Activated naive CD8-positive, alpha-beta T cell treated with anti-CD3 and anti-CD28 coated beads, Interleukin-2, amount 10 ng/mL, durations not matched to agents 7 days and 5 days (primary cell): ENCODE results near the gene ALCAM. TPM values are rescaled to one million over a fixed set of nuclear protein-coding genes. Genes with fewer than 3 reads are reported as not detected.
A peak's percentile ranks its signal among the peaks of the same experiment; 100 is the strongest.

Source experiments
- ATAC-seq: fragments of 150-1000 bp; cut with Tn5 transposase; one replicate; pipeline ENCODE4 v1.10.0; 2021; ENCODE audit warnings: low read depth, moderate library complexity
- POLR2A ChIA-PET: fragments of 350-600 bp; sonication (Branson Sonifier 250); formaldehyde crosslinking; loops from one replicate; lab custom pipeline; 2021; ENCODE audit warnings: antibody characterized with exemption; lab: Charles Lee
- DNase-seq: peaks from one replicate; pipeline ENCODE4 v3.0.0; 2021
- H3K27ac Mint-ChIP-seq: one replicate; pipeline ENCODE4 v1.8.0; 2022; ENCODE audit warnings: mild to moderate bottlenecking, mixed read lengths
- H3K27me3 Mint-ChIP-seq: one replicate; pipeline ENCODE4 v1.8.0; 2022; ENCODE audit warnings: mild to moderate bottlenecking, moderate library complexity, mixed read lengths
- H3K36me3 Mint-ChIP-seq: one replicate; pipeline ENCODE4 v1.8.0; 2021; ENCODE audit warnings: mild to moderate bottlenecking, mixed read lengths
- H3K4me1 Mint-ChIP-seq: one replicate; pipeline ENCODE4 v1.8.0; 2021; ENCODE audit warnings: mixed read lengths
- H3K4me3 Mint-ChIP-seq: one replicate; pipeline ENCODE4 v1.8.0; 2022; ENCODE audit warnings: mild to moderate bottlenecking, moderate library complexity, mixed read lengths
- H3K9me3 Mint-ChIP-seq: one replicate; pipeline ENCODE4 v1.8.0; 2021; ENCODE audit warnings: mixed read lengths
- total RNA-seq, 2 experiments: library from RNA; stranded (reverse); gene quantifications; one replicate each; pipeline ENCODE4 v1.2.3, GENCODE V29; 2021

Gene ALCAM
- total RNA-seq, 2 experiments from 2014 or later: 8.1 to 8.2 TPM

- Mint-ChIP-seq H3K9me3 (no peaks in the 10 kb centered on the region), H3K4me1 (no peaks in the 10 kb centered on the region), H3K27me3 (peaks cover 4% of the 10 kb centered on the region), H3K4me3 (no peak overlapping the region), H3K27ac (no peak overlapping the region), H3K36me3 (no peaks in the 10 kb centered on the region)
- DNase-seq (no peak), ATAC-seq (no peak)
- POLR2A ChIA-PET: no interaction called here
These were observed 144.3 kb downstream of the ALCAM start for GRCh38 chr3:105511031-105511430.

- no peak for DNase-seq
- Mint-ChIP-seq H3K27ac (no peak overlapping the region), H3K27me3 (peaks cover 4% of the 10 kb centered on the region), H3K36me3 (no peaks in the 10 kb centered on the region), H3K9me3 (no peaks in the 10 kb centered on the region), H3K4me1 (no peaks in the 10 kb centered on the region), H3K4me3 (no peak overlapping the region)
- POLR2A ChIA-PET: no interaction called here
- ATAC-seq: no peak
These were observed 145.4 kb downstream of the ALCAM start for GRCh38 chr3:105512061-105512460.

GRCh38 chr3:105513042-105513441 is 146.3 kb downstream of the ALCAM start:
- POLR2A ChIA-PET: no interaction called here
- ATAC-seq (no peak), DNase-seq (no peak)
- Mint-ChIP-seq H3K36me3 (no peaks in the 10 kb centered on the region), H3K27me3 (peaks cover 4% of the 10 kb centered on the region), H3K4me3 (no peak overlapping the region), H3K27ac (no peak overlapping the region), H3K9me3 (no peaks in the 10 kb centered on the region), H3K4me1 (no peaks in the 10 kb centered on the region)

DNA sequence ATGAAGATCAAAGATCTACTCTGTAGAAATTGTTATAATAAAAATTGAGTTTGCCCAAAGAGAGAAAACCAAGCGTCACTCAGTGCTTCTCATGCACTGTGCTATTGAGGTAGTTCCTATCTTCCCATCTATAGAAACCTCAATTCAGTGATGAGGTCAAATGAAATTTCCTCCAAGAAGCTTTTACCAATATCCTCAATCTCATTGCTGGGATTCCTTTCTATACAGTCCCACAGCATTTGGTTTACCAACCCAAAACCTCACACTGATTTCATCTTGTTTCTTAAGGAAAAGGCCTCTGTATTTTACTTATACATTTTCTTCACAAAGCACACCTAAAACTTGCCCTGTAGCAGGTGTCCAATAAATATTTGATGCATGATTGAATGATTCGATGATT is 147.2 kb downstream of the ALCAM start:
- ATAC-seq: no peak
- H3K4me3 Mint-ChIP-seq: no peak overlapping the region
- peaks cover 4% of the 10 kb centered on the region for H3K27me3 Mint-ChIP-seq
- no peaks in the 10 kb centered on the region for H3K36me3 Mint-ChIP-seq
- POLR2A ChIA-PET: no interaction called here
- no peaks in the 10 kb centered on the region for H3K9me3 Mint-ChIP-seq
- H3K4me1 Mint-ChIP-seq: no peaks in the 10 kb centered on the region
- no peak for DNase-seq
- no peak overlapping the region for H3K27ac Mint-ChIP-seq

DNA sequence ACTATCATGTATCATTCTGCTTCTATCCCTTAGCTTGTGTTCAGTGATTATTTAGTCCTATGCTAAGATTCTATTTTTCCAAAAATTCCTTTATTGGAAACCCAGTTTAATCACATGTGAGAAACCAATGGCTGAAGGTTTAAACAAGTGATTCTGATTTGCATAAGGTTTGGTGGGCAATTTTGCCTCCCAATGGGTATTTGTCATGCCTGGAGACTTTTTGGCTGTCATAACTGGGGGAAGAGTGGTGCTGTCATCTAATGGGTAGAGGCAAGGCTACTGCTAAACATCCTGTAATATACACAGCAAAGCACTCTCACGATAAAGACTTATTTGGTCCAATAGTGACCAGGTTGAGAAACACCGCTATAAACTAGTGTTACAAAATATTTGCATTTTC is 148.7 kb downstream of the ALCAM start:
- Mint-ChIP-seq H3K27me3 (peaks cover 4% of the 10 kb centered on the region), H3K4me3 (no peak overlapping the region), H3K36me3 (no peaks in the 10 kb centered on the region), H3K27ac (no peak overlapping the region), H3K4me1 (no peaks in the 10 kb centered on the region), H3K9me3 (no peaks in the 10 kb centered on the region)
- DNase-seq (no peak), ATAC-seq (no peak)
- POLR2A ChIA-PET: no interaction called here

DNA sequence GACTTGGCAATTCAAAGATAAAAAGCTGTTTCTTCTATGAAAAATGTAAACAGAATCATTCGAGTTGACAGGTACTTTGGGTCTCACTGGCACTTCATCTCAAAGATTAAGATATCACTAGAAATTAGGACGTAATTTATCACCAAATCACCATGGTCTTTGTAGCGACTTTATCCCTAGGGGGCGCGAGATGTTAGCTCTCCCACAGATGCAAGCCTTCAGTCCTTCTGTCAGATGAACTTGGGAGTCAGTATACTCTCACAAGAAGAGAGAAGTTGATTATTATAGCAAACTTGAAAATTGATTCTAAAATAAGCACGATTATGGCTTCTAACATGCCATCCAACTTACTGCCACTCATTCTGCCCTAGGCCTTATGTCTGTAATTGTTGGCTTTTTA is 150.3 kb downstream of the ALCAM start:
- Mint-ChIP-seq H3K4me3 (no peak overlapping the region), H3K4me1 (no peaks in the 10 kb centered on the region), H3K9me3 (no peaks in the 10 kb centered on the region), H3K27me3 (no peaks in the 10 kb centered on the region), H3K36me3 (no peaks in the 10 kb centered on the region), H3K27ac (no peak overlapping the region)
- DNase-seq (no peak), ATAC-seq (no peak)
- POLR2A ChIA-PET: no interaction called here

DNA sequence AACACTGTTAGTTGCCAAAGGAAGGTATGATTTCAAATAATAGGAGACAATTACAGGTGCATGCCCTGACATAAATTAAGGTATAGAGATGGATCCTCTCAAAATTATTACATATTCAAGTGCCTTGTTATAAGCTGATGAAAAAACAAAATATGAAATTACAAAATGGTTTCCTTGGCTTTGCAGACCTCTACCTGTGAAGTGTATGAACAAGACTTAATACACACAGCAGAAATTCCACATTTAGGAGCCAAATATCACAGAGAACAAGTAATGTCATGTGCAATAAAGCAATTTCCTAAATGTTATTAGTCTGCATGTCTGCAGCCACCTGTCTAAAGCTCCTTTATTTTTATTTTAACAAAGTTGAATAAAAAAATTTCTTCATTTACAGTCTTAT is 151.5 kb downstream of the ALCAM start:
- POLR2A ChIA-PET: no interaction called here
- Mint-ChIP-seq H3K9me3 (no peaks in the 10 kb centered on the region), H3K4me1 (no peaks in the 10 kb centered on the region), H3K27ac (no peak overlapping the region), H3K4me3 (no peak overlapping the region), H3K36me3 (no peaks in the 10 kb centered on the region), H3K27me3 (no peaks in the 10 kb centered on the region)
- ATAC-seq (no peak), DNase-seq (no peak)

- Mint-ChIP-seq H3K27ac (no peak overlapping the region), H3K36me3 (no peaks in the 10 kb centered on the region), H3K4me1 (no peaks in the 10 kb centered on the region), H3K27me3 (no peaks in the 10 kb centered on the region), H3K9me3 (no peaks in the 10 kb centered on the region), H3K4me3 (no peak overlapping the region)
- POLR2A ChIA-PET: no interaction called here
- peak; percentile 54 for ATAC-seq
- no peak for DNase-seq
These were observed 152.2 kb downstream of the ALCAM start for GRCh38 chr3:105518806-105519418.

GRCh38 chr3:105521770-105522169 is 155.1 kb downstream of the ALCAM start:
- Mint-ChIP-seq H3K27ac (no peak overlapping the region), H3K4me3 (no peak overlapping the region), H3K36me3 (no peaks in the 10 kb centered on the region), H3K27me3 (no peaks in the 10 kb centered on the region), H3K4me1 (no peaks in the 10 kb centered on the region), H3K9me3 (no peaks in the 10 kb centered on the region)
- POLR2A ChIA-PET: no interaction called here
- DNase-seq (no peak), ATAC-seq (no peak)

DNA sequence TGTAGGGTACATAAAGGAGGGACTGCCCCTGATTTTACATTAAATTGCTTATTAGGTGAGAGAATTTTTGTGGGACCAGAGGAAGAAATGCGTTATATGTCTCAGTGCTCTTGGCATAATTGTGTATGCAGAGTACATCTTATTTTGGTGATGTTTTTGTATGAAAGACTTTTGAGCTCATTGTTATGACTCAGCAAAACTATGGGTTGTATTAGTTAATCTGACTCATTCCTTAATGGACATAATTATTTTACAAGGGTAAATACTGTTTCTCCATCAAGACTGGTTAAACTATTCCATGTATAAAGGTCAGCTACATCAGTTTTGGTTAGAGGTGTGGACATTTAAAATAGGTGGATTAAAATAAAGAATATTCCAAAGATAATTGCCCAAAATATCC is 156.8 kb downstream of the ALCAM start:
- DNase-seq: no peak
- Mint-ChIP-seq H3K9me3 (no peaks in the 10 kb centered on the region), H3K4me3 (no peak overlapping the region), H3K36me3 (no peaks in the 10 kb centered on the region), H3K27me3 (no peaks in the 10 kb centered on the region), H3K4me1 (no peaks in the 10 kb centered on the region), H3K27ac (no peak overlapping the region)
- no peak for ATAC-seq
- POLR2A ChIA-PET: no interaction called here

DNA sequence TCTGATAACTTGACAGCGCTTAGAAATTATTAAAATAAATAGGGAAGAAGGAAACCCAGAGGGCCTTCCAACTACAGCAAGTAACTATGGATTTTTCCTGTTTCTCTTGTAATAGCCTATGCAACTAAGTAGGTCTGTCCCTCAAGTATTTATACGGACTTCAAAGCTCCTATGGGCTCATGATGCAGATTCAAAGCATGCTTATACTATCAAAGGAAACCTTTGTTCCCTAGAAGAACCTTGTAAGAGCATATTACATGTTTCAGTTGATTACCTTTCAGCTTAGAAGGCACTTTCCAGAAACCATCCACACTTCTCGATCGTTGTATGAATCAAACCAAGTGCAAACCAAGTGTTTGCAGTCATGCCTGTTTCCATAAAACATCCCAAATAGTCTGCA is 158.8 kb downstream of the ALCAM start:
- no peaks in the 10 kb centered on the region for H3K9me3 Mint-ChIP-seq

DNA sequence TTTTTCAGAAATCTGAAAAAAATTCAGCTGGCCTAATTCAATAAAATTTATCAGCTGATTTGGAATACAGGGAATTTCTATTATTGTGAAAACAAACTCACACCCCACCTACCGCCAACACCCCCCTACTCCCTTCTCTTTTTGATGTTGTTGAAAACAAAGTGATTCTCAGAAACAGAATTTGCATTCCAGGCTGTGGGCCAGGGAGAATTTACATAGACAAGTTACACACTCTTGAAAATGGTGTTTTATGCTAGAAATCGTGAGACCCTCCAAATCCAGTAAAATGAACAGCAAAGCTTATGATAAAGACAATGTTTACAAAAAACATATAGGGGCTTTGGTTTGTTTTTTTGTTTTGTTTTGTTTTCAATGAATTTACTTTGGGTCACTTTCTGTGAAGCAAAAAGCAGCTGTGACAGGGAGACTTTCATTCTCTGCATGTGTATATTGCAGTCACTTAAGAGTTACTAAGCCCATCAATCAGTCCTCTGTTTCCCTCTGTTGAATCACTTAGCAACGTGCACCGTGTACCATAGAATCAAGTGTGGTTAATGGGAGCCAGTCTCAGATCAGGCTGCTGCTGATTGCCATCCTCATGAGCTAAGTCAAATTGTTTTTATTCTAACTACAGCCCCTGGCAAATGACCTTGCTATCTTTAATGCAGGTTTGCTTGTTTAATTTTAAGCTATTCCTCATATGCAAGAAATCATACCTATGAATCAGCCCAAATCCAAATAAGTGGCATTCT is 159.8 kb downstream of the ALCAM start:
- POLR2A ChIA-PET: no interaction called here

More for the DNA sequence above, 158.8 kb downstream of the ALCAM start:
- no peaks in the 10 kb centered on the region for H3K4me1 Mint-ChIP-seq
- POLR2A ChIA-PET: no interaction called here
- H3K27me3 Mint-ChIP-seq: no peaks in the 10 kb centered on the region
- H3K27ac Mint-ChIP-seq: no peak overlapping the region
- DNase-seq (no peak), ATAC-seq (no peak)
- H3K4me3 Mint-ChIP-seq: no peak overlapping the region
- no peaks in the 10 kb centered on the region for H3K36me3 Mint-ChIP-seq

GRCh38 chr3:105527535-105527934 is 160.8 kb downstream of the ALCAM start:
- no peak for ATAC-seq
- Mint-ChIP-seq H3K9me3 (no peaks in the 10 kb centered on the region), H3K36me3 (no peaks in the 10 kb centered on the region), H3K27me3 (no peaks in the 10 kb centered on the region), H3K4me3 (no peak overlapping the region), H3K27ac (no peak overlapping the region), H3K4me1 (no peaks in the 10 kb centered on the region)
- no peak for DNase-seq
- POLR2A ChIA-PET: no interaction called here

More for the DNA sequence above, 159.8 kb downstream of the ALCAM start:
- ATAC-seq (no peak), DNase-seq (no peak)
- Mint-ChIP-seq H3K9me3 (no peaks in the 10 kb centered on the region), H3K4me3 (no peak overlapping the region), H3K4me1 (no peaks in the 10 kb centered on the region), H3K27me3 (no peaks in the 10 kb centered on the region), H3K36me3 (no peaks in the 10 kb centered on the region), H3K27ac (no peak overlapping the region)

DNA sequence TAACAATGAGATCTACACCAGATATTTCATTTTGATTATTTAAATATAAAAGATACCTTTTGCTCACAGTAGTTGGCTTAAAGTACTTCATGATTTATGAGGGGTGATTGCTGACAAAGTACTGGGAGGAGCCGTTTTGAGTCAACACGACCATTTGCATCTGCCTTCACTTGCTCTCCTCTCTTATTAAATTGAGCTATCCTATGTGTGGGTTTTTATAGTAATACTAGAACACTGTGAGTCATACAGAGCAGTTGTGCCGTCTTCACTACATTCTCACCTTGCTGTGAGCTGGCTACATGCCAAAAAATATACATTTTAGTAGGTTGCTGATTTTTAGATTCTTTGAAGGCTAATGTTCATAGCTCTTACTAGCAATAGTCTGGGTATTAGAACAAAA is 161.2 kb downstream of the ALCAM start:
- H3K4me3 Mint-ChIP-seq: no peak overlapping the region
- H3K9me3 Mint-ChIP-seq: no peaks in the 10 kb centered on the region
- DNase-seq: no peak
- H3K27me3 Mint-ChIP-seq: no peaks in the 10 kb centered on the region
- no peak overlapping the region for H3K27ac Mint-ChIP-seq
- ATAC-seq: no peak
- POLR2A ChIA-PET: no interaction called here
- H3K36me3 Mint-ChIP-seq: no peaks in the 10 kb centered on the region
- no peaks in the 10 kb centered on the region for H3K4me1 Mint-ChIP-seq
